HepG2 (cell line): ENCODE data around the gene SULT1B1. TPM values are rescaled to one million over a fixed set of nuclear protein-coding genes. Genes with fewer than 3 reads are reported as not detected.

Experiments used
- CBX1 ChIP-seq: IDR thresholded peaks from one replicate; pipeline ENCODE4 v1.6.1; 2016; ENCODE audit warnings: antibody characterized with exemption, low read depth
- DMTF1 ChIP-seq: sonication (generic); formaldehyde crosslinking; IDR thresholded peaks from 2 replicates; pipeline ENCODE4 v1.4.0; 2020; ENCODE audit warnings: mild to moderate bottlenecking, missing genetic modification reagents
- HCFC1 ChIP-seq: fragments of 150-350 bp; IDR thresholded peaks from 2 replicates; pipeline ENCODE4 v1.6.1; 2014; ENCODE audit warnings: low read depth, low read length
- KLF9 ChIP-seq: IDR thresholded peaks from 2 replicates; pipeline ENCODE4 v1.6.1; 2016; ENCODE audit warnings: low read depth
- MAF1 ChIP-seq: sonication (generic); formaldehyde crosslinking; IDR thresholded peaks from 2 replicates; pipeline ENCODE4 v1.5.0; 2020; ENCODE audit warnings: missing genetic modification reagents, borderline replicate concordance
- MAZ ChIP-seq, 2 experiments: sonication (generic) in 1 of 2; formaldehyde crosslinking in 1 of 2; IDR thresholded peaks; 2 replicates each; pipeline versions ENCODE4 v1.5.0 to v1.6.1; 2012 to 2020; ENCODE audit warnings: low read depth in 2 of 2, mild to moderate bottlenecking in 2 of 2, borderline replicate concordance in 1 of 2, improper control_type of control experiment in 1 of 2, low read length in 1 of 2, missing genetic modification reagents in 1 of 2, moderate library complexity in 1 of 2
- SATB2 ChIP-seq: sonication (generic); formaldehyde crosslinking; IDR thresholded peaks from 2 replicates; pipeline ENCODE4 v1.5.0; 2020; ENCODE audit warnings: missing genetic modification reagents
- SIN3B ChIP-seq: fragments of 150-350 bp; IDR thresholded peaks from 2 replicates; pipeline ENCODE4 v1.6.1; 2014; ENCODE audit warnings: low read length
- SP2 ChIP-seq: sonication (generic); formaldehyde crosslinking; IDR thresholded peaks from 2 replicates; pipeline ENCODE4 v1.5.1; 2020; ENCODE audit warnings: mild to moderate bottlenecking, missing genetic modification reagents
- SP4 ChIP-seq: sonication (generic); formaldehyde crosslinking; IDR thresholded peaks from 2 replicates; pipeline ENCODE4 v1.8.1; 2023; ENCODE audit warnings: mild to moderate bottlenecking, missing genetic modification reagents
- SSRP1 ChIP-seq: IDR thresholded peaks from 2 replicates; pipeline ENCODE4 v1.6.1; 2016; ENCODE audit warnings: control low read depth
- TAF15 ChIP-seq: fragments of 200-400 bp; formaldehyde crosslinking; IDR thresholded peaks from one replicate; pipeline ENCODE4 v1.6.1; 2018; ENCODE audit warnings: mild to moderate bottlenecking, low read depth, low read length; ENCODE audit not compliant: poor library complexity, severe bottlenecking
- TCF7L2 ChIP-seq: IDR thresholded peaks from 2 replicates; pipeline ENCODE4 v1.6.1; 2011; ENCODE audit warnings: mild to moderate bottlenecking, low read depth, low read length, moderate library complexity
- TFE3 ChIP-seq: IDR thresholded peaks from 2 replicates; pipeline ENCODE4 v1.6.1; 2016
- ZBTB14 ChIP-seq: sonication (generic); formaldehyde crosslinking; IDR thresholded peaks from 2 replicates; pipeline ENCODE4 v1.4.0; 2020; ENCODE audit warnings: missing genetic modification reagents
- ZNF138 ChIP-seq: sonication (generic); formaldehyde crosslinking; IDR thresholded peaks from 2 replicates; pipeline ENCODE4 v1.5.0; 2020; ENCODE audit warnings: mild to moderate bottlenecking, low read depth, missing genetic modification reagents
- ZNF180 ChIP-seq: sonication (generic); formaldehyde crosslinking; IDR thresholded peaks from 2 replicates; pipeline ENCODE4 v1.4.0; 2020; ENCODE audit warnings: low read depth, missing genetic modification reagents, borderline replicate concordance
- ZNF468 ChIP-seq: sonication (generic); formaldehyde crosslinking; IDR thresholded peaks from 2 replicates; pipeline ENCODE4 v1.8.0; 2022; ENCODE audit warnings: mild to moderate bottlenecking, moderate library complexity, missing genetic modification reagents
- ZNF550 ChIP-seq: sonication (generic); formaldehyde crosslinking; IDR thresholded peaks from 2 replicates; pipeline ENCODE4 v1.4.0; 2020; ENCODE audit warnings: mild to moderate bottlenecking, missing genetic modification reagents, borderline replicate concordance
- ZNF598 ChIP-seq: sonication (generic); formaldehyde crosslinking; IDR thresholded peaks from 2 replicates; pipeline ENCODE4 v1.5.1; 2020; ENCODE audit warnings: mild to moderate bottlenecking, missing genetic modification reagents, borderline replicate concordance
- polyA plus RNA-seq, 8 experiments: library from polyadenylated mRNA; depleted of rRNA in 3 of 8; stranded (reverse) in 7 of 8; unstranded in 1 of 8; fragments of >200 nt; fragmentation: Illumina TruSeq in 4 of 8; extraction: Trizol in 4 of 8; gene quantifications; 2 replicates each; pipeline versions ENCODE4 v1.2.1 to v1.2.3, GENCODE V29; 2011 to 2016; ENCODE audit warnings: low read depth in 4 of 8, missing spikeins in 1 of 8, mixed read lengths in 1 of 8; ENCODE audit not compliant: insufficient read depth in 1 of 8
- total RNA-seq, 5 experiments: library from RNA; depleted of rRNA; stranded (reverse); fragments of >200 nt; fragmentation: Illumina TruSeq; extraction: Trizol; gene quantifications; 2 replicates each; pipeline ENCODE4 v1.2.3, GENCODE V29; 2016; ENCODE audit warnings: low read depth in 1 of 5
- TF ChIP-seq, protein P1 (sequence below): sonication (generic); formaldehyde crosslinking; IDR thresholded peaks from 2 replicates; pipeline ENCODE4 v1.5.1; 2020; ENCODE audit warnings: missing genetic modification reagents, mild to moderate bottlenecking, borderline replicate concordance

The SULT1B1 gene
- total and polyA plus RNA-seq, 2 of the 13 experiments (the other 11 are each of a cell fraction or from before 2014, with no cell fraction given), result 0.20 to 0.25 TPM

DNA sequence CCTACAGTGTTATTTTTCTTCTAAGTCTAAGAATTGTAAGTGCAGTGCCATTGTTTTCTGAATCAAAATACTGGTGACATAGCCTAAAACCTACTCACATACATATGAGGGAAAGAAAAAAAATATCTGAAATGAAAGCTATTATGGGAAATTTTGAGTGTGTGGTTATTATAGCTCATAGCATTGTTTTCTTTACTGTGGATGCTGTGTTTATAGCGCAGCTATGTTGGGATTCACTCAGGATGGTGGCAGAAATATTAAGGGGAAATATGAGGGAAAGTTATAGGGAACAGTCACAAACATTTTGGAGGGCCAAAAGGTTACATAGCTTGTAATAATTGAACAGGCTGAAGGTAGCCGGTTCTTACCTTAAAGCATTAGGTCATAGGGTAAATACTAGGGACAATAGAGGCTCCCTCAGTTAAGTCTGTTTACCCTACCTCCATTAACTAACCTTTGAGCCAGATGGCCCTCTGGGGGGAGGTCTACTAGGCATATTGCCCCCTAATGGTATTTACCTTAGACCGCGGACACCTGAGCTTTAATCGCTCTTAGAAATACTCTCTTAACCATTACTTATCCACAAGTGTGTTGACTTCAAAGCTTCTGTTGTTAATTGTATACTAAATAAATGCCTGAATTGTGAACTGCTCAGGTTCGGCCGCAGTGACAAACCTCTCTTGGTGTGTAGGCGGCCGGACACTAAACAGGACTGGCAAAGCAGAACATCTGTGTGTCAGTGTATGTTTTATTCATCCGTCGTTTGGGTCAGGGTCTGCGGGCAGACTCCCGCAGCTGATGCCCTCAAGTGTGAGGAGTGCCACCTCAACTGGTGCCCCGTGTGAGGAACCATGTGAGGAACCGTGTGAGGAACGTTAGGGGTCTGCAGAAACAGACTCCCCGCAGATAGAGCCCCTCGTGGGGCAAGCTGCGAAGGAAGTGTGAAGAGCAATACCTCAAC, 21.3 kb upstream of the SULT1B1 start (continued):
- TF ChIP-seq SIN3B (no peak), ZNF550 (no peak), ZNF180 (no peak), TCF7L2 (no peak; the same call in 1 of the 2 replicates), TAF15 (no peak), ZNF598 (CRISPR knock-in tag) (no peak), ZNF468 (CRISPR knock-in tag) (no peak), MAZ (IDR thresholded peaks at IDR 0.05; ENCODE audit: borderline replicate concordance, low read depth, low read length) (no peak), MAZ (CRISPR knock-in tag; IDR thresholded peaks at IDR 0.05; ENCODE audit: low read depth) (no peak; the same call in 1 of the 2 replicates), MAF1 (CRISPR knock-in tag) (no peak), SP4 (no peak), SP2 (no peak), CBX1 (no peak), ZBTB14 (CRISPR knock-in tag) (no peak), TFE3 (CRISPR knock-in tag) (no peak; the same call in 1 of the 2 replicates), KLF9 (no peak), HCFC1 (no peak), DMTF1 (CRISPR knock-in tag) (no peak), ZNF138 (CRISPR knock-in tag) (no peak), SSRP1 (no peak), SATB2 (peak; percentile 89; the same call in 1 of the 2 replicates)
- TF ChIP-seq, protein P1, sequence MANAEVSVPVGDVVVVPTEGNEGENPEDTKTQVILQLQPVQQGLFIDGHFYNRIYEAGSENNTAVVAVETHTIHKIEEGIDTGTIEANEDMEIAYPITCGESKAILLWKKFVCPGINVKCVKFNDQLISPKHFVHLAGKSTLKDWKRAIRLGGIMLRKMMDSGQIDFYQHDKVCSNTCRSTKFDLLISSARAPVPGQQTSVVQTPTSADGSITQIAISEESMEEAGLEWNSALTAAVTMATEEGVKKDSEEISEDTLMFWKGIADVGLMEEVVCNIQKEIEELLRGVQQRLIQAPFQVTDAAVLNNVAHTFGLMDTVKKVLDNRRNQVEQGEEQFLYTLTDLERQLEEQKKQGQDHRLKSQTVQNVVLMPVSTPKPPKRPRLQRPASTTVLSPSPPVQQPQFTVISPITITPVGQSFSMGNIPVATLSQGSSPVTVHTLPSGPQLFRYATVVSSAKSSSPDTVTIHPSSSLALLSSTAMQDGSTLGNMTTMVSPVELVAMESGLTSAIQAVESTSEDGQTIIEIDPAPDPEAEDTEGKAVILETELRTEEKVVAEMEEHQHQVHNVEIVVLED, result no peak
